Thyroid gland (tissue), 4 donors: ENCODE measurements around the gene PLXNA1. TPM values are rescaled to one million over a fixed set of nuclear protein-coding genes. Genes with fewer than 3 reads are reported as not detected.

Experiments used
- DNase-seq, 2 donors: peaks; one replicate each; pipeline ENCODE4 v3.0.0-alpha.2; 2019
- H3K27ac ChIP-seq, 3 donors: fragments of 200-600 bp; sonication (generic); 1 replicate in 2 of 3; 2 replicates in 1 of 3; pipeline ENCODE4 v1.5.1; 2016 to 2019; ENCODE audit warnings: mild to moderate bottlenecking in 1 of 3, moderate library complexity in 1 of 3
- H3K27me3 ChIP-seq: fragments of 200-600 bp; sonication (generic); one replicate; pipeline ENCODE4 v1.5.1; 2019
- H3K36me3 ChIP-seq, 2 donors: fragments of 200-600 bp; sonication (generic); one replicate each; pipeline ENCODE4 v1.5.1; 2016 to 2019
- H3K4me1 ChIP-seq, 2 donors: fragments of 200-600 bp; sonication (generic); one replicate each; pipeline ENCODE4 v1.5.1; 2017 to 2019
- H3K4me3 ChIP-seq, 3 donors: fragments of 200-600 bp; sonication (generic); replicated peaks in 1 of 3; 1 replicate in 2 of 3; 2 replicates in 1 of 3; pipeline ENCODE4 v1.5.1; 2016; ENCODE audit warnings: mild to moderate bottlenecking in 1 of 3
- H3K9me3 ChIP-seq: fragments of 200-600 bp; sonication (generic); one replicate; pipeline ENCODE4 v1.5.1; 2017
- CTCF ChIP-seq, 6 experiments: fragments of 200-600 bp in 3 of 6; fragments of 450-650 bp in 3 of 6; sonication (generic) in 3 of 6; IDR thresholded peaks; one replicate each; pipeline ENCODE4 v1.5.1; 2016 to 2019; ENCODE audit warnings: antibody characterized with exemption in 6 of 6, mild to moderate bottlenecking in 2 of 6, inconsistent platforms in 1 of 6, moderate library complexity in 1 of 6
- POLR2A ChIP-seq, 2 donors: fragments of 450-650 bp; IDR thresholded peaks; one replicate each; pipeline ENCODE4 v1.6.1; 2017; ENCODE audit warnings: antibody characterized with exemption in 2 of 2, mild to moderate bottlenecking in 2 of 2, moderate library complexity in 1 of 2
- WGBS, 2 donors: methylation state at CpG; one replicate each; pipeline ENCODE4 v1.1.5; 2017; 5-methylcytosine and 5-hydroxymethylcytosine counted together
- intact Hi-C: fragments of 100-400 bp; cut with DNase I; formaldehyde crosslinking; loops from one replicate; pipeline ENCODE4 v1.15.1; 2023
- total RNA-seq, 4 donors: library from RNA; depleted of rRNA; stranded (reverse); fragments of >200 nt; gene quantifications; one replicate each; pipeline ENCODE4 v1.2.3, GENCODE V29; 2016

The PLXNA1 gene
- total RNA-seq, 4 donors from 2014 or later: 16.0 to 28.0 (median 22.8) TPM

- no peak overlapping the region for H3K27ac ChIP-seq
- TF ChIP-seq POLR2A (IDR thresholded peaks at IDR 0.05) (no peak), CTCF (IDR thresholded peaks at IDR 0.05) (no peak)
- peaks cover 14 to 40% of the 10 kb centered on the region in 2 donors for H3K4me1 ChIP-seq
- H3K36me3 ChIP-seq: peaks cover 0 to 15% of the 10 kb centered on the region in 2 donors
- no peaks in the 10 kb centered on the region for H3K27me3 ChIP-seq
- H3K9me3 ChIP-seq: no peaks in the 10 kb centered on the region
- intact Hi-C loops: loop anchor here (10.0 kb wide), 1 partner anchor 469 kb away; no protein-coding TSS in a partner anchor
- no peak for DNase-seq
- H3K4me3 ChIP-seq: no peak overlapping the region
- WGBS, 2 donors: 78 to 82% methylated on average over 3 to 9 of the region's 9 CpGs
Measured at GRCh38 chr3:126986001-126986400, 3.1 kb downstream of the PLXNA1 start.

- no peak for TF ChIP-seq CTCF (IDR thresholded peaks at IDR 0.05)
- no peak overlapping the region for H3K4me3 ChIP-seq
- no peak overlapping the region for H3K27ac ChIP-seq
- DNase-seq: no peak
- H3K4me1 ChIP-seq: peaks cover 12 to 48% of the 10 kb centered on the region in 2 donors
- no peaks in the 10 kb centered on the region for H3K27me3 ChIP-seq
- intact Hi-C loops: loop anchor here (10.0 kb wide), 1 partner anchor 468 kb away; no protein-coding TSS in a partner anchor
- H3K9me3 ChIP-seq: no peaks in the 10 kb centered on the region
- peaks cover 6 to 15% of the 10 kb centered on the region in 2 donors for H3K36me3 ChIP-seq
- WGBS, 2 donors: 59 to 77% methylated on average over 4 of the region's 4 CpGs
Measured at GRCh38 chr3:126987129-126987528, 4.2 kb downstream of the PLXNA1 start.

DNA sequence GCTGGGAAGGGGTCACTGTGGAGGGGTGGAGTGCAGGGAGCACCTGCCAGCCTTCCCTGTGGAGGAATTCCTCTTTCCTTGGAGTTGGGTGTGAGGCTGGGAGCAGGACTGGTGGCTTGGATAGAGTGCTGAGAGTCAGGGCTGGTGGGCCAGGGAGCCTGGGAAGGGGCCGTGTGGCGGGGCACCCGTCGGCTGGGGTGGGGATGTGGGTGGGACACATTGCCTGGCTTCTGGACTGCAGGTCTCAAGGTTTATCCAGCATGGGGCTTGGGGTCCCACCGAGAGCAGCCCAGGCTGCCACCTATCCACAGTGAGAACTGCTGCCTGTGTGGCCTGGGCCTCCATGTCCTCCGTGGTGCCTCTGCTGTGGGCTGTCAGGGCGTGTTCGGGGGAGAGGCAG lies 4.7 kb downstream of the PLXNA1 start:
- no peak for TF ChIP-seq CTCF (IDR thresholded peaks at IDR 0.05)
- TF ChIP-seq POLR2A (IDR thresholded peaks at IDR 0.05): no peak
- DNase-seq: no peak
- Histone ChIP-seq H3K27me3 (no peaks in the 10 kb centered on the region), H3K4me1 (peaks cover 7 to 47% of the 10 kb centered on the region in 2 donors), H3K27ac (no peak overlapping the region), H3K36me3 (peaks cover 6 to 15% of the 10 kb centered on the region in 2 donors), H3K4me3 (no peak overlapping the region), H3K9me3 (no peaks in the 10 kb centered on the region)
- 91 to 94% methylated on average over 4 to 6 of the region's 8 CpGs for WGBS, 2 donors
- intact Hi-C loops: loop anchor here (10.0 kb wide), 1 partner anchor 467 kb away; no protein-coding TSS in a partner anchor

GRCh38 chr3:126988451-126989021 lies 5.6 kb downstream of the PLXNA1 start:
- WGBS, 2 donors: 93 to 94% methylated on average over 18 to 24 of the region's 26 CpGs
- Histone ChIP-seq H3K27ac (no peak overlapping the region), H3K27me3 (no peaks in the 10 kb centered on the region), H3K4me3 (no peak overlapping the region), H3K36me3 (peaks cover 6 to 15% of the 10 kb centered on the region in 2 donors), H3K9me3 (no peaks in the 10 kb centered on the region), H3K4me1 (peaks cover 7 to 49% of the 10 kb centered on the region in 2 donors)
- intact Hi-C loops: loop anchor here (10.0 kb wide), 1 partner anchor 466 kb away; no protein-coding TSS in a partner anchor
- TF ChIP-seq CTCF (IDR thresholded peaks at IDR 0.05): no peak
- no peak for TF ChIP-seq POLR2A (IDR thresholded peaks at IDR 0.05)
- DNase-seq: no peak

GRCh38 chr3:126989316-126990023 lies 6.6 kb downstream of the PLXNA1 start:
- Histone ChIP-seq H3K27me3 (no peaks in the 10 kb centered on the region), H3K27ac (no peak overlapping the region), H3K4me1 (peaks cover 8 to 53% of the 10 kb centered on the region in 2 donors), H3K36me3 (peaks cover 6 to 15% of the 10 kb centered on the region in 2 donors), H3K9me3 (no peaks in the 10 kb centered on the region), H3K4me3 (no peak overlapping the region)
- intact Hi-C loops: loop anchor here (10.0 kb wide), 2 partner anchors 465 to 555 kb away; no protein-coding TSS in a partner anchor
- TF ChIP-seq POLR2A (IDR thresholded peaks at IDR 0.05) (no peak), CTCF (IDR thresholded peaks at IDR 0.05) (no peak)
- DNase-seq: no peak
- 93 to 94% methylated on average over 21 to 25 of the region's 36 CpGs for WGBS, 2 donors
